NCI-H510A (cell line): Measurements from ENCODE around the gene HIPK2.
"Not testable (repeated sequence)": the region's sequence is repeated elsewhere in the genome, so short reads cannot be mapped to it uniquely, and the experiment has no call there.

Experiments
- DNase-seq: peaks from one replicate; lab custom pipeline; 2025; lab: John Stamatoyannopoulos, UW

The HIPK2 gene

GRCh38 chr7:139620676-139621344, 157.0 kb downstream of the HIPK2 start:
- peak; percentile 25 for DNase-seq

- DNase-seq = no peak
Observed at GRCh38 chr7:139619367-139619657, 158.5 kb downstream of the HIPK2 start.

GRCh38 chr7:139618482-139619366, 159.1 kb downstream of the HIPK2 start:
- DNase-seq = no peak

GRCh38 chr7:139617074-139617473, 160.7 kb downstream of the HIPK2 start:
- no peak for DNase-seq

GRCh38 chr7:139614886-139615285, 162.9 kb downstream of the HIPK2 start:
- DNase-seq = no peak

GRCh38 chr7:139613971-139614411, 163.8 kb downstream of the HIPK2 start:
- no peak for DNase-seq

GRCh38 chr7:139611556-139611955, 166.2 kb downstream of the HIPK2 start:
- not testable (repeated sequence) for DNase-seq

GRCh38 chr7:139610595-139610994, 167.2 kb downstream of the HIPK2 start:
- DNase-seq = no peak

GRCh38 chr7:139603896-139604295, 173.9 kb downstream of the HIPK2 start:
- DNase-seq = no peak

GRCh38 chr7:139603282-139603681, 174.5 kb downstream of the HIPK2 start:
- no peak for DNase-seq

GRCh38 chr7:139602143-139602722, 175.6 kb downstream of the HIPK2 start:
- DNase-seq = no peak

GRCh38 chr7:139601176-139601575, 176.6 kb downstream of the HIPK2 start:
- no peak for DNase-seq

- DNase-seq = no peak
Observed at GRCh38 chr7:139600306-139600705, 177.5 kb downstream of the HIPK2 start.

- no peak for DNase-seq
Observed at GRCh38 chr7:139598642-139599041, 179.2 kb downstream of the HIPK2 start.

- no peak for DNase-seq
Observed at GRCh38 chr7:139597028-139597427, 180.8 kb downstream of the HIPK2 start.

- no peak for DNase-seq
Observed at GRCh38 chr7:139596626-139597025, 181.2 kb downstream of the HIPK2 start.

- DNase-seq = no peak
Observed at GRCh38 chr7:139595806-139596205, 182.0 kb downstream of the HIPK2 start.

- no peak for DNase-seq
Observed at GRCh38 chr7:139594911-139595476, 182.8 kb downstream of the HIPK2 start.

- DNase-seq = no peak
Observed at GRCh38 chr7:139594090-139594489, 183.7 kb downstream of the HIPK2 start.

- DNase-seq = no peak
Observed at GRCh38 chr7:139592801-139593461, 184.9 kb downstream of the HIPK2 start.

- no peak for DNase-seq
Observed at GRCh38 chr7:139591550-139592195, 186.1 kb downstream of the HIPK2 start.

- no peak for DNase-seq
Observed at GRCh38 chr7:139589474-139589873, 188.3 kb downstream of the HIPK2 start.
